WTC11 (cell line): ENCODE measurements around the gene CACNA2D3.

Source experiments
- CREM ChIP-seq: sonication (generic); formaldehyde crosslinking; IDR thresholded peaks from 2 replicates; pipeline ENCODE4 v1.8.1; 2022; ENCODE audit warnings: mild to moderate bottlenecking, missing genetic modification reagents, moderate library complexity
- CTCF ChIP-seq: fragments of 200-600 bp; IDR thresholded peaks from 2 replicates; pipeline ENCODE4 v1.8.0; 2022; ENCODE audit warnings: antibody characterized with exemption
- E2F5 ChIP-seq: sonication (generic); formaldehyde crosslinking; IDR thresholded peaks from 2 replicates; pipeline ENCODE4 v1.8.1; 2022; ENCODE audit warnings: mild to moderate bottlenecking, moderate library complexity, missing genetic modification reagents
- FOXJ3 ChIP-seq: sonication (generic); formaldehyde crosslinking; IDR thresholded peaks from 2 replicates; pipeline ENCODE4 v1.9.0; 2021; ENCODE audit warnings: missing genetic modification reagents, mild to moderate bottlenecking, borderline replicate concordance
- FOXP1 ChIP-seq: sonication (generic); formaldehyde crosslinking; IDR thresholded peaks from 2 replicates; pipeline ENCODE4 v1.8.0; 2022; ENCODE audit warnings: missing genetic modification reagents, mild to moderate bottlenecking, moderate library complexity, borderline replicate concordance
- IRF2 ChIP-seq: sonication (generic); formaldehyde crosslinking; IDR thresholded peaks from 2 replicates; pipeline ENCODE4 v1.8.0; 2022; ENCODE audit warnings: low read depth, missing genetic modification reagents, borderline replicate concordance
- JUN ChIP-seq: sonication (generic); formaldehyde crosslinking; IDR thresholded peaks from 2 replicates; pipeline ENCODE4 v1.8.0; 2023; ENCODE audit warnings: mild to moderate bottlenecking, missing genetic modification reagents
- MXD4 ChIP-seq: fragments of 250-450 bp; sonication (Bioruptor Pico); IDR thresholded peaks from 2 replicates; pipeline ENCODE4 v1.8.0; 2021; ENCODE audit warnings: mild to moderate bottlenecking, moderate library complexity, borderline replicate concordance
- NFE2L1 ChIP-seq: sonication (generic); formaldehyde crosslinking; IDR thresholded peaks from 2 replicates; pipeline ENCODE4 v1.8.1; 2023; ENCODE audit warnings: missing genetic modification reagents
- NR3C1 ChIP-seq: sonication (generic); formaldehyde crosslinking; conservative IDR thresholded peaks from 2 replicates; pipeline ENCODE4 v1.8.1; 2023; ENCODE audit warnings: low read depth, mild to moderate bottlenecking, missing genetic modification reagents
- STAT6 ChIP-seq: sonication (generic); formaldehyde crosslinking; conservative IDR thresholded peaks from 2 replicates; pipeline ENCODE4 v1.8.1; 2023; ENCODE audit warnings: mild to moderate bottlenecking, low read depth, missing genetic modification reagents, moderate library complexity
- USF1 ChIP-seq: sonication (generic); formaldehyde crosslinking; IDR thresholded peaks from 2 replicates; pipeline ENCODE4 v1.8.0; 2022; ENCODE audit warnings: mild to moderate bottlenecking, missing genetic modification reagents
- ZNF281 ChIP-seq: sonication (generic); formaldehyde crosslinking; IDR thresholded peaks from 2 replicates; pipeline ENCODE4 v1.8.0; 2023; ENCODE audit warnings: mild to moderate bottlenecking, missing genetic modification reagents

- TF ChIP-seq CTCF (no peak), CREM (CRISPR knock-in tag) (no peak), E2F5 (CRISPR knock-in tag) (no peak), USF1 (CRISPR knock-in tag) (no peak), IRF2 (no peak), MXD4 (CRISPR knock-in tag) (no peak), STAT6 (CRISPR knock-in tag) (no peak), NR3C1 (CRISPR knock-in tag) (no peak), FOXP1 (no peak), JUN (CRISPR knock-in tag) (no peak), ZNF281 (no peak), FOXJ3 (CRISPR knock-in tag) (no peak), NFE2L1 (no peak)
Measured at GRCh38 chr3:54668236-54668635, 545.9 kb downstream of the CACNA2D3 start.
